ENCODE measurements around the gene TUBB6.

- TF ChIP-seq CTCF (IDR thresholded peaks at IDR 0.05; ENCODE audit: low read length) = no peak
- TF ChIP-seq EZH2 (IDR thresholded peaks at IDR 0.05; ENCODE audit: borderline replicate concordance, low read length) = no peak
Observed at GRCh38 chr18:12352188-12352587, 44.1 kb downstream of the TUBB6 start.
